GM19238 (cell line): ENCODE results near the gene PRPF4.
"Not testable (repeated sequence)": the region's sequence is repeated elsewhere in the genome, so short reads cannot be mapped to it uniquely, and the experiment has no call there.

Experiments used
- DNase-seq: peaks from one replicate; pipeline ENCODE4 v3.0.0; 2011; ENCODE audit warnings: low spot score; ENCODE audit not compliant: insufficient read length

PRPF4 gene

GRCh38 chr9:113267911-113268566, 7.4 kb upstream of the PRPF4 start:
- DNase-seq, result no peak

- no peak for DNase-seq
Measured at GRCh38 chr9:113269355-113269754, 6.1 kb upstream of the PRPF4 start.

- DNase-seq, result no peak
Measured at GRCh38 chr9:113269871-113270270, 5.6 kb upstream of the PRPF4 start.

- peak; percentile 30 for DNase-seq
Measured at GRCh38 chr9:113274474-113275156, 843 bp upstream of the PRPF4 start.

GRCh38 chr9:113278840-113279239, 3.4 kb downstream of the PRPF4 start:
- no peak for DNase-seq

- DNase-seq, result no peak
Measured at GRCh38 chr9:113281356-113281755, 5.9 kb downstream of the PRPF4 start.

GRCh38 chr9:113289091-113289490, 13.6 kb downstream of the PRPF4 start:
- no peak for DNase-seq

GRCh38 chr9:113290052-113290607, 14.7 kb downstream of the PRPF4 start:
- no peak for DNase-seq

- no peak for DNase-seq
Measured at GRCh38 chr9:113293285-113293878, 17.9 kb downstream of the PRPF4 start.

GRCh38 chr9:113296247-113296646, 20.8 kb downstream of the PRPF4 start:
- DNase-seq, result not testable (repeated sequence)

GRCh38 chr9:113296796-113297558, 21.5 kb downstream of the PRPF4 start:
- no peak for DNase-seq

- no peak for DNase-seq
Measured at GRCh38 chr9:113298311-113298710, 22.9 kb downstream of the PRPF4 start.

GRCh38 chr9:113298924-113299770, 23.7 kb downstream of the PRPF4 start:
- DNase-seq, result no peak

GRCh38 chr9:113299800-113300292, 24.4 kb downstream of the PRPF4 start:
- DNase-seq, result no peak

- DNase-seq, result no peak
Measured at GRCh38 chr9:113301548-113301947, 26.1 kb downstream of the PRPF4 start.

GRCh38 chr9:113302792-113303418, 27.4 kb downstream of the PRPF4 start, which contains the start of gene RNF183:
TSS of gene RNF183 (minus strand) at chr9:113303376. CDS start at chr9:113298184, 5,192 bp downstream.
- DNase-seq, result no peak

- DNase-seq, result no peak
Measured at GRCh38 chr9:113306566-113306965, 31.1 kb downstream of the PRPF4 start.

GRCh38 chr9:113307396-113307975, 32.0 kb downstream of the PRPF4 start:
- DNase-seq, result no peak

GRCh38 chr9:113309204-113309813, 33.9 kb downstream of the PRPF4 start:
- DNase-seq, result peak; percentile 12
